22Rv1 (cell line): ENCODE data around the gene CALCOCO1.

Experiments
- H3K27ac ChIP-seq: fragments of 450-650 bp; 2 replicates; pipeline ENCODE4 v1.5.1; 2017
- ZFX ChIP-seq: fragments of 450-650 bp; IDR thresholded peaks from 2 replicates; pipeline ENCODE4 v1.6.1; 2017; ENCODE audit warnings: antibody characterized with exemption, borderline replicate concordance
- TF ChIP-seq, protein P1 (sequence below): fragments of 450-650 bp; IDR thresholded peaks from 2 replicates; pipeline ENCODE4 v1.5.1; 2017; ENCODE audit warnings: mild to moderate bottlenecking

Gene CALCOCO1

DNA sequence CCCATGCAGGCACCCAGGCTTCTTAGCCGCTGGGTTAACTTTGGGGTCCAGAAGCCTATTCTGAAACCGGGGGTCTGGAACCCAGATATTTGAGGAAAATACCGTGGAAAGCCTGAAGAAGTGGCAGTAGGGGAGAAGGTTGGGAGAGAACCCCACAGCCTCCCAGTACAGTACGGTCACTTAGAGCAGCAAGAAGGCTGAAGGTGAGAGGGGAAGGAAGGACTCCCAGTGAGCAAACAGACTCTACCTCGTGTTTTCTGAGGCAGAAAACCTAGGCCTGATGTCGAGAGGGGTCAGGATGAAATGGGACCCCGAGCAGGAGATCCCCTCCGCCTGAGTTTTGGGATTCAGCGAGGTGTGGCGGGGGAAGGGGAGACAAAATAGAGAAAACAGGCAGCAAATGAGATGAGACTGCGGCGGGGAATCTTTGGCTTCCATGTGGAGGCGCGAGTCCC lies 10.7 kb upstream of the CALCOCO1 start:
- TF ChIP-seq, protein P1, sequence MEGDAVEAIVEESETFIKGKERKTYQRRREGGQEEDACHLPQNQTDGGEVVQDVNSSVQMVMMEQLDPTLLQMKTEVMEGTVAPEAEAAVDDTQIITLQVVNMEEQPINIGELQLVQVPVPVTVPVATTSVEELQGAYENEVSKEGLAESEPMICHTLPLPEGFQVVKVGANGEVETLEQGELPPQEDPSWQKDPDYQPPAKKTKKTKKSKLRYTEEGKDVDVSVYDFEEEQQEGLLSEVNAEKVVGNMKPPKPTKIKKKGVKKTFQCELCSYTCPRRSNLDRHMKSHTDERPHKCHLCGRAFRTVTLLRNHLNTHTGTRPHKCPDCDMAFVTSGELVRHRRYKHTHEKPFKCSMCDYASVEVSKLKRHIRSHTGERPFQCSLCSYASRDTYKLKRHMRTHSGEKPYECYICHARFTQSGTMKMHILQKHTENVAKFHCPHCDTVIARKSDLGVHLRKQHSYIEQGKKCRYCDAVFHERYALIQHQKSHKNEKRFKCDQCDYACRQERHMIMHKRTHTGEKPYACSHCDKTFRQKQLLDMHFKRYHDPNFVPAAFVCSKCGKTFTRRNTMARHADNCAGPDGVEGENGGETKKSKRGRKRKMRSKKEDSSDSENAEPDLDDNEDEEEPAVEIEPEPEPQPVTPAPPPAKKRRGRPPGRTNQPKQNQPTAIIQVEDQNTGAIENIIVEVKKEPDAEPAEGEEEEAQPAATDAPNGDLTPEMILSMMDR = no peak
- TF ChIP-seq ZFX = no peak
- no peak overlapping the region for H3K27ac ChIP-seq

DNA sequence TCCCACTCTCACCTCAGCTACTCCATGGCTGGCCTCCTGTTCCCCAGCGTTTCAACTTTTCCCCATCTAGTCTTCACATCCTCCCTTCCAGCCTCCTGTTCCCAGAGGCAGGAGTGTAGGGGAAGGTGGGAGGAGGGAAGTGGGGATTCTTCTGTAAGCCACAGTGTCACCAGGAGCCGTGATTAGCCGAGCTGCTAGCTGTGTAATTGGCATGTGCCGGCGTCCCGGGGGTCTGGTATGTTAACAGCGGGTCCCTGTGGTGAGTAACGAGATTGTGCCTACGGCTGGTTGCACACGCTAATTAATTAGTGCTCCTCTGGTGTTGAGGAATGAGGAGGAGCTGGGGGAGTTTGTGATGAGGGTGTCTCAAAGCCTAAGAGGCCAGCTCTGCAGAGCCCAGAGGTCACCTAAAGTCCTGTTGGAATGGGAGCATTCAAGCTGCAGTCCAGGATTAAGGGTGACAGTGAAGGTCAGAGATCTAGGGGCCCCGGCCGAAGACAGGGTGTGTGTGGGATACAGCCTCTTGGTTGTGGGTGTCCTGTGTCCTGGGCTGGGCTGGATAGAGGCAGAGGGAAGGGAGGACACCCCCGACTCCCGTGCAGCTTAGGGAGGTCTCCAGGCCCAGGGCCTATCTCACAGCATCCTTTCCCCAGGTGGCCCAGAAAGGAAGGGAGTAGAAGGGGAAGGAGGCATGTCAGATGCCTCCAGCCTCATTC lies 10.0 kb upstream of the CALCOCO1 start:
- TF ChIP-seq, protein P1 = no peak
- TF ChIP-seq ZFX = no peak
- H3K27ac ChIP-seq = no peak overlapping the region

DNA sequence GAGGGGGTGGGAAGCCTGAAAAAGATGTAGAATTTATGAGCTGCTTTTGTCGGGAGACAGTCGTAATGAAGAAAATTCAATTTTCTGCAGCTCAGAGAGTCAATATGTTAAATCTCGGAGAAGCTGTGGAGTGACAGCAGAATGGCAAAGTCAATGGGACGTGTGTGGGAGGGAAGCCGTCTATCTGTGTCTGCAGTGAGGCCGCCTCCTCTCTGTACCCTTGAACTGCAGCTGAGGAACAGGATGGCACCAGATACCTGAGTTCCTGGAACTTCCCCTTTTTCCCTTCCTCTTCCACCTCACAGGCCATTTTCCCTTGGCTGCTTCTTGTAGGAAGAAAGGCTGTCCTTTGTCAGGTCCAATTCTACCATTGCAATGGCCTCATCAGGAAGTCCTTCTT lies 9.3 kb upstream of the CALCOCO1 start:
- TF ChIP-seq ZFX = no peak
- TF ChIP-seq, protein P1 = no peak
- H3K27ac ChIP-seq = no peak overlapping the region

DNA sequence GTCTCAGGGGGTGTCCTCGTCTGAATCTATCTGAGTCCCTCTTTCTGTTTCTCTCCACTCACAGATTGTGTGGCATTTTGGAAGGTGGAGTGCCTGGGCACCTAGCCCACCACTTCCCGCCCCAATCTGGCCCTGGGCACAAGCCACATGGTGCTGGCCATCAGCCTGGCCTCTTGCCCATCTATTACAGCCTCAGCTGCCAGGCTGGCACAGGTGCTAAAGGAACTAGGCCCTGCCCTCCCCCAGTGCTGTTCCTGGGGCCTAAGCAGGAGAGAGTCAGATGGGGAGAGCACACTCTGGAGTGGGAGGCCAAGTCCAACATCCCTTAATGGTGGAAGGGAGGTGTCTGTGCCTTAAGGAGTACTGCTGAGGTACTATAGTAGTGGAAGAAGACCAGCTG lies 8.3 kb upstream of the CALCOCO1 start:
- H3K27ac ChIP-seq = no peak overlapping the region
- TF ChIP-seq, protein P1 = no peak
- TF ChIP-seq ZFX = no peak

DNA sequence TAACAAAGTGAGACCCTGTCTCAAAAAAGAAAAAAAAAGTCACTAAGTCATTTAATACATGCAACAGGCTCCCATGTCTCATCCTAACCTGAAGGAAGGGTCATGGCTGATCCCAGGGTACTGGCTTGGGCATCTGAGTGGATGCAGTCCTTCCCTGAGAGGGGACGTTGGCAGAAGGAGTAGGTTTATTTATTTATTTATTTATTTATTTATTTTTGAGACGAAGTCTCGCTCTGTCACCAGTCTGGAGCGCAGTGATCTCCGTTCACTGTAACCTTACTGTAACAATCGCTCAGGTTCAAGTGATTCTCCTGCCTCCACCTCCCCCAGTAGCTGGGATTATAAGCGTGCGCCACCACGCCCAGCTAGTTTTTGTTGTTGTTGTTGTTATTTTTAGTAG lies 7.2 kb upstream of the CALCOCO1 start:
- H3K27ac ChIP-seq = no peak overlapping the region
- TF ChIP-seq, protein P1 = no peak
- TF ChIP-seq ZFX = no peak

DNA sequence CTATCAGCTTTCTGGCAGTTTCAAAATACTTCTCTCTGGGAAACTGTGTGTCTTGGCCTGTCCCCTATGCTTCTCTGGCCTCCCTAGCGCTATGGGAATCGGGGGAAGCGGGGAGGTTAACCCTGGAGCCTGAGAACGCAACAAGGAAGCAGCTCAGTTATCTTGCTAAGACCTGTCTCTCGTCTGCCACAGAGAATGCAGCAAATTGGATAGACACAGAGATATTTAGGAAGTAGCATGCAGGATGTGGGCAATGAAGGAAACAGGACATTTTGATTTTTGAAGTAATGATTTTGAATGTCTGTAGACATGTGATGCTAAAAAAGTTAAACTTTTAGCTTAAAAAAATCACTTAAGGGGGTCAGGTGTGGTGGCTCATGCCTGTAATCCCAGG lies 6.6 kb upstream of the CALCOCO1 start:
- no peak for TF ChIP-seq ZFX
- TF ChIP-seq, protein P1 = no peak
- no peak overlapping the region for H3K27ac ChIP-seq

DNA sequence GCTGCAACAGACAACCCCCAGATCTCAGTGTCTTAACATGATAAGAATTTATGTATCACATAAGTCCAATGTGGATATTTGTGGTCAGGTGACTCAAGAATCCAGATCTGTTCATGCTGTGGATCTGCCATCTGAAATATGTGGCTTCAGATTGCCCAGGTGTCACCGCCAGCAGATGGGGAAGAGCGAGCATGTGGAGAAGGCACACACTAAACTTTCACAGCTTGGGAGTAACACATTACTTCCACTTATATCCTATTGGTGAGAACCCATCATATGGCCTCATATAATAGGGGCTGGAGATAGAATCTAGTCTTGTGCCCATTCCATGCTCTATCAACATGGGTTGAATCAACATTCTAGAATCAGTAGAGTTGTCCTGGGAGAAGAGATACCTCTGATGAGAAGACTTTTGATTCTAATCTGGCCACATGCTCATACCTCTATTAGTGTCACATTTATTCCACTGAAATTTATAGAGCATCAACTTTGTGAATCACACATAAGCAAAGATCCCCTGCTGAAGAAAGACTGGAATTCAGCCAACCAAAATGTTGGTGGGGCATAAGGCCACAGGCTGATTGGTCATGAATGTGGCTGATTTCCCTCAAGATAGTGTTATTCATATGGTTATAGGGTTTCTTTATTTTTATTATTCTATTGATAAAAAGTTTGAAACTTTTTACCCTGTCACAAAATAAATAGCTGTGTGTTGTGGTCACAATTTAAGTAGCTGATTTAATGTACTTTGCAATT lies 6.0 kb upstream of the CALCOCO1 start:
- no peak overlapping the region for H3K27ac ChIP-seq
- TF ChIP-seq, protein P1 = no peak
- TF ChIP-seq ZFX = no peak
